HG02938 (cell line): ENCODE measurements around the gene ZNF560.

Experiments used
- ATAC-seq: cut with Tn5 transposase; IDR thresholded peaks from one replicate; pipeline ENCODE4 v1.9.1; 2021; ENCODE audit warnings: mild to moderate bottlenecking, moderate library complexity; ENCODE audit not compliant: unreplicated experiment

ZNF560 gene

GRCh38 chr19:9436358-9436757 is 62.1 kb downstream of the ZNF560 start:
- no peak for ATAC-seq

- peak; percentile 93 for ATAC-seq
Measured at GRCh38 chr19:9435279-9436268, 62.8 kb downstream of the ZNF560 start, which contains the start of gene ZNF266. Gene ZNF266 (minus strand): TSS chr19:9435573. CDS start chr19:9420089, 15,484 bp downstream.

- no peak for ATAC-seq
Measured at GRCh38 chr19:9431475-9431874, 66.9 kb downstream of the ZNF560 start.

GRCh38 chr19:9430444-9430843 is 68.0 kb downstream of the ZNF560 start:
- ATAC-seq, result no peak

GRCh38 chr19:9427941-9428340 is 70.5 kb downstream of the ZNF560 start:
- no peak for ATAC-seq
